ENCODE data around the gene TUT1. TPM values are rescaled to one million over a fixed set of nuclear protein-coding genes. Genes with fewer than 3 reads are reported as not detected.

TUT1 gene
- total and polyA plus RNA-seq, 2 of the 4 experiments (the other 2 are of a cell fraction) = 4.3 to 10.1 TPM

- peak overlapping the region; percentile 65 for H3K4me2 ChIP-seq (ENCODE audit: low read depth, low read length)
- 0 out of 2 replicates have a peak overlapping the region, but pooled peaks have one; percentile 3 for H4K5ac ChIP-seq (ENCODE audit: low read depth, low read length)
- H3K9me3 ChIP-seq (ENCODE audit: control insufficient read depth, insufficient read depth, low read length) = no peaks in the 10 kb centered on the region
- peak overlapping the region; percentile 32; a peak in 2 of 4 replicates for H4K8ac ChIP-seq (ENCODE audit: low read depth in 2 of 2, low read length in 2 of 2)
- dilution Hi-C loops (cut with HindIII; ENCODE audit: low sequenced_read_pairs, unreplicated experiment) (no loop called here), intact Hi-C loops (cut with micrococcal nuclease) (loop anchor here (1.0 to 5.0 kb wide), 3 partner anchors 35 to 147 kb away; no protein-coding TSS in a partner anchor), in situ Hi-C loops (cut with MboI; ENCODE audit: low sequenced_read_pairs) (no loop called here)
- H3K9me1 ChIP-seq (ENCODE audit: insufficient read depth, low read length) = peaks cover 19% of the 10 kb centered on the region
- H3K4me1 ChIP-seq (ENCODE audit: control insufficient read depth, insufficient read depth, low read length) = peaks cover 45% of the 10 kb centered on the region
- 60% methylated on average over 1 of the region's 6 CpGs; no CpG with 5 or more reads in 1 of the 2 experiments for WGBS, 2 experiments (ENCODE audit: extremely low coverage in 2 of 2, insufficient read length in 1 of 2)
- BruUV-seq (replicated peaks) = no TSS peak
- H3K14ac ChIP-seq (replicated peaks; ENCODE audit: low read depth, low read length) = peak overlapping the region; percentile 90
- DNase-seq (peak; percentile 23), ATAC-seq (ENCODE audit: low read depth) (no peak)
- H3K36me3 ChIP-seq (ENCODE audit: control insufficient read depth, insufficient read depth, low read length) = peaks cover 17% of the 10 kb centered on the region
- H3K4me3 ChIP-seq (ENCODE audit: insufficient read depth, low read depth, low read length) = peak overlapping the region; percentile 85
- TF ChIP-seq MXI1 (IDR thresholded peaks at IDR 0.05; ENCODE audit: borderline replicate concordance, low read depth, low read length) (no peak), MAFK (IDR thresholded peaks at IDR 0.05; ENCODE audit: low read depth, low read length) (no peak), SMC3 (IDR thresholded peaks at IDR 0.05; ENCODE audit: low read depth, low read length) (no peak), NFE2L2 (IDR thresholded peaks at IDR 0.05; ENCODE audit: low read depth, low read length) (no peak), POLR2A (IDR thresholded peaks at IDR 0.05; ENCODE audit: low read depth, low read length) (no peak), FOS (IDR thresholded peaks at IDR 0.05; ENCODE audit: low read depth, low read length) (no peak), BHLHE40 (IDR thresholded peaks at IDR 0.05; ENCODE audit: low read depth, low read length) (no peak), CHD1 (IDR thresholded peaks at IDR 0.05; ENCODE audit: low read depth, low read length) (no peak), ELK1 (IDR thresholded peaks at IDR 0.05; ENCODE audit: borderline replicate concordance, low read depth, low read length) (no peak)
- TF ChIP-seq, protein P1, sequence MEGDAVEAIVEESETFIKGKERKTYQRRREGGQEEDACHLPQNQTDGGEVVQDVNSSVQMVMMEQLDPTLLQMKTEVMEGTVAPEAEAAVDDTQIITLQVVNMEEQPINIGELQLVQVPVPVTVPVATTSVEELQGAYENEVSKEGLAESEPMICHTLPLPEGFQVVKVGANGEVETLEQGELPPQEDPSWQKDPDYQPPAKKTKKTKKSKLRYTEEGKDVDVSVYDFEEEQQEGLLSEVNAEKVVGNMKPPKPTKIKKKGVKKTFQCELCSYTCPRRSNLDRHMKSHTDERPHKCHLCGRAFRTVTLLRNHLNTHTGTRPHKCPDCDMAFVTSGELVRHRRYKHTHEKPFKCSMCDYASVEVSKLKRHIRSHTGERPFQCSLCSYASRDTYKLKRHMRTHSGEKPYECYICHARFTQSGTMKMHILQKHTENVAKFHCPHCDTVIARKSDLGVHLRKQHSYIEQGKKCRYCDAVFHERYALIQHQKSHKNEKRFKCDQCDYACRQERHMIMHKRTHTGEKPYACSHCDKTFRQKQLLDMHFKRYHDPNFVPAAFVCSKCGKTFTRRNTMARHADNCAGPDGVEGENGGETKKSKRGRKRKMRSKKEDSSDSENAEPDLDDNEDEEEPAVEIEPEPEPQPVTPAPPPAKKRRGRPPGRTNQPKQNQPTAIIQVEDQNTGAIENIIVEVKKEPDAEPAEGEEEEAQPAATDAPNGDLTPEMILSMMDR (conservative IDR thresholded peaks at IDR 0.05; ENCODE audit: low read depth, low read length) = no peak
- peak overlapping the region; percentile 74 for H2AK9ac ChIP-seq (replicated peaks; ENCODE audit: low read depth, low read length, poor library complexity)
- H4K91ac ChIP-seq (ENCODE audit: insufficient read depth, low read depth, low read length) = peak overlapping the region; percentile 86
- H2BK15ac ChIP-seq (ENCODE audit: low read depth, low read length) = no peak overlapping the region; the same call in 2 of the 3 replicates
- no peaks in the 10 kb centered on the region for H3K27me3 ChIP-seq (ENCODE audit: control insufficient read depth, insufficient read depth, low read length)
- peak overlapping the region; percentile 86 for H3K23ac ChIP-seq (ENCODE audit: low read depth, low read length)
- H3K56ac ChIP-seq (ENCODE audit: extremely low read depth, insufficient read depth, low read length) = peak overlapping the region; percentile 81; the same call in 1 of the 2 replicates
- H2BK5ac ChIP-seq (ENCODE audit: low read depth, low read length, poor library complexity, severe bottlenecking) = peak overlapping the region; percentile 36
- H3K9ac ChIP-seq (ENCODE audit: low read depth, low read length) = peak overlapping the region; percentile 63
- H3K27ac ChIP-seq (ENCODE audit: insufficient read depth, low read length) = peak overlapping the region; percentile 57
- peak overlapping the region; percentile 57 for H2BK120ac ChIP-seq (ENCODE audit: low read depth, low read length)
- ChIA-PET POLR2A (ENCODE audit: unreplicated experiment) (interaction anchor here (0.6 to 3.6 kb wide), 4 partner anchors 11 to 153 kb away, joined by 4 to 16 read pairs (median 8); no protein-coding TSS in a partner anchor), CTCF (interaction anchor here (0.6 to 4.1 kb wide), 19 partner anchors 10 to 148 kb away, joined by 3 to 31 read pairs (median 6); partner anchors contain the start of genes EEF1G, LBHD1 and SCGB1A1)
- peak overlapping the region; percentile 89 for H2AK5ac ChIP-seq (ENCODE audit: low read depth, low read length)
- no peak overlapping the region for H2BK20ac ChIP-seq (ENCODE audit: low read depth, low read length)
- peaks cover 0 to 32% of the 10 kb centered on the region in 2 experiments; a peak in 2 of 4 replicates for H3K79me1 ChIP-seq (ENCODE audit: low read depth in 1 of 2, low read length in 2 of 2)
- peak overlapping the region; percentile 0 for H3K18ac ChIP-seq (ENCODE audit: low read depth, low read length)
- H3K4ac ChIP-seq (ENCODE audit: low read depth, low read length) = peak overlapping the region; percentile 64
- no peak overlapping the region for H2AFZ ChIP-seq (replicated peaks; ENCODE audit: low read length, poor library complexity)
- H4K20me1 ChIP-seq (ENCODE audit: insufficient read depth, low read length) = peaks cover 83% of the 10 kb centered on the region
Observed at GRCh38 chr11:62542111-62542745, 49.1 kb downstream of the TUT1 start.
